B cell (primary cell): ENCODE results near the gene TBC1D22A. TPM values are rescaled to one million over a fixed set of nuclear protein-coding genes. Genes with fewer than 3 reads are reported as not detected.

Experiments
- ATAC-seq: fragments of 200-7000 bp; cut with Tn5 transposase; one replicate; pipeline ENCODE4 v1.10.0; 2021; ENCODE audit warnings: low read depth, mild to moderate bottlenecking, moderate number of reproducible peaks, moderate library complexity
- CTCF ChIA-PET: fragments of 350-600 bp; sonication (Branson Sonifier 250); formaldehyde crosslinking; loops from one replicate; lab custom pipeline; 2021; ENCODE audit warnings: antibody characterized with exemption, inconsistent platforms; lab: Charles Lee
- POLR2A ChIA-PET: fragments of 350-600 bp; sonication (Branson Sonifier 250); formaldehyde crosslinking; loops from one replicate; lab custom pipeline; 2021; ENCODE audit warnings: antibody characterized with exemption; lab: Charles Lee
- DNase-seq: peaks from one replicate; pipeline ENCODE4 v3.0.0; 2013
- H2AFZ ChIP-seq: 2 replicates; pipeline ENCODE4 v1.6.1; 2012; ENCODE audit warnings: mild to moderate bottlenecking, low read depth, low read length; ENCODE audit not compliant: insufficient read depth, poor library complexity, severe bottlenecking
- H3K27ac ChIP-seq, 2 donors: 1 replicate in 1 of 2; 2 replicates in 1 of 2; pipeline ENCODE4 v1.5.1; 2012 to 2013; ENCODE audit warnings: low read length in 2 of 2, mild to moderate bottlenecking in 2 of 2, moderate library complexity in 1 of 2
- H3K27me3 ChIP-seq, 4 experiments: fragments of 200-600 bp in 1 of 4; sonication (generic) in 1 of 4; replicated peaks in 1 of 4; 1 replicate in 2 of 4; 2 replicates in 2 of 4; pipeline versions ENCODE4 v1.6.1 to v1.7.0; 2013 to 2016; ENCODE audit warnings: low read length in 3 of 4, mild to moderate bottlenecking in 2 of 4, mixed read lengths in 1 of 4, moderate library complexity in 1 of 4; ENCODE audit not compliant: insufficient read depth in 4 of 4, control insufficient read depth in 3 of 4; ENCODE audit errors: control extremely low read depth in 1 of 4
- H3K36me3 ChIP-seq, 2 experiments: replicated peaks in 1 of 2; 1 replicate in 1 of 2; 2 replicates in 1 of 2; pipeline versions ENCODE4 v1.6.1 to v1.7.1; 2013; ENCODE audit warnings: low read length in 1 of 2; ENCODE audit not compliant: insufficient read depth in 2 of 2, control insufficient read depth in 1 of 2; ENCODE audit errors: control extremely low read depth in 1 of 2, extremely low read depth in 1 of 2
- H3K4me1 ChIP-seq, 2 donors: fragments of 200-600 bp in 1 of 2; sonication (generic) in 1 of 2; 1 replicate in 1 of 2; 2 replicates in 1 of 2; pipeline versions ENCODE4 v1.5.1 to v1.6.1; 2013 to 2017; ENCODE audit warnings: low read length in 2 of 2; ENCODE audit not compliant: control insufficient read depth in 2 of 2, insufficient read depth in 2 of 2
- H3K4me2 ChIP-seq: replicated peaks from 2 replicates; pipeline ENCODE3; 2012; ENCODE audit warnings: mild to moderate bottlenecking, low read depth, low read length; ENCODE audit not compliant: poor library complexity, severe bottlenecking
- H3K4me3 ChIP-seq, 5 experiments: fragments of 200-600 bp in 1 of 5; sonication (generic) in 1 of 5; 1 replicate in 3 of 5; 2 replicates in 2 of 5; pipeline versions ENCODE4 v1.5.1 to v1.7.0; 2011 to 2016; ENCODE audit warnings: low read length in 4 of 5, mild to moderate bottlenecking in 4 of 5, low read depth in 2 of 5, control low read depth in 1 of 5, moderate library complexity in 1 of 5; ENCODE audit not compliant: insufficient read depth in 1 of 5; ENCODE audit errors: control extremely low read depth in 1 of 5, extremely low read depth in 1 of 5
- H3K79me2 ChIP-seq: fragments of 200-600 bp; sonication (generic); one replicate; pipeline ENCODE4 v1.6.0; 2016; ENCODE audit warnings: low read length; ENCODE audit not compliant: control insufficient read depth, insufficient read depth
- H3K9ac ChIP-seq: fragments of 200-600 bp; sonication (generic); 2 replicates; pipeline ENCODE4 v1.6.1; 2017; ENCODE audit warnings: mild to moderate bottlenecking, low read length, moderate library complexity
- H3K9me3 ChIP-seq, 3 donors: one replicate each; pipeline versions ENCODE4 v1.6.1 to v1.7.1; 2013; ENCODE audit warnings: low read length in 2 of 3; ENCODE audit not compliant: control insufficient read depth in 2 of 3, insufficient read depth in 1 of 3; ENCODE audit errors: control extremely low read depth in 1 of 3
- H4K20me1 ChIP-seq: 2 replicates; pipeline ENCODE4 v1.6.0; 2012; ENCODE audit warnings: mild to moderate bottlenecking, low read length; ENCODE audit not compliant: insufficient read depth, control insufficient read depth, poor library complexity, severe bottlenecking
- H3K27ac Mint-ChIP-seq: one replicate; pipeline ENCODE4 v1.8.0; 2021; ENCODE audit warnings: mixed read lengths
- H3K27me3 Mint-ChIP-seq: one replicate; pipeline ENCODE4 v1.8.0; 2021; ENCODE audit warnings: mixed read lengths
- H3K4me1 Mint-ChIP-seq: one replicate; pipeline ENCODE4 v1.8.0; 2021; ENCODE audit warnings: mixed read lengths
- H3K4me3 Mint-ChIP-seq: one replicate; pipeline ENCODE4 v1.8.0; 2021; ENCODE audit warnings: mixed read lengths
- H3K9me3 Mint-ChIP-seq: one replicate; pipeline ENCODE4 v1.8.0; 2022; ENCODE audit warnings: mixed read lengths; ENCODE audit not compliant: insufficient read depth
- CTCF ChIP-seq: fragments of 200-600 bp; IDR thresholded peaks from one replicate; pipeline ENCODE4 v1.8.0; 2022; ENCODE audit warnings: antibody characterized with exemption, mild to moderate bottlenecking
- EZH2 ChIP-seq: IDR thresholded peaks from 2 replicates; pipeline ENCODE4 v1.6.1; 2012; ENCODE audit warnings: borderline replicate concordance, low read depth, mild to moderate bottlenecking, moderate library complexity, low read length; ENCODE audit not compliant: insufficient read depth, poor library complexity, severe bottlenecking
- WGBS: methylation state at CpG from one replicate; pipeline ENCODE4 v1.1.5; 2013; ENCODE audit warnings: missing lambda C conversion rate; ENCODE audit not compliant: insufficient coverage; 5-methylcytosine and 5-hydroxymethylcytosine counted together
- intact Hi-C: fragments of 100-400 bp; cut with micrococcal nuclease; formaldehyde crosslinking; loops from one replicate; pipeline ENCODE4 v1.10.0; 2022
- polyA plus RNA-seq: library from polyadenylated mRNA; depleted of rRNA; stranded (reverse); fragments of >200 nt; gene quantifications from 2 replicates; pipeline ENCODE4 v1.2.3, GENCODE V29; 2012
- total RNA-seq, 2 donors: library from RNA; stranded (reverse); fragments of 120-200 nt in 1 of 2; gene quantifications; 1 replicate in 1 of 2; 2 replicates in 1 of 2; pipeline versions ENCODE4 v1.2.3 to v1.2.4, GENCODE V29; 2013 to 2022

The TBC1D22A gene
- total and polyA plus RNA-seq, 2 donors (not counting 1 experiment from before 2014, with no cell fraction given), result 73.8 to 128 TPM

GRCh38 chr22:46931881-46932280 lies 169.4 kb downstream of the TBC1D22A start:
- Histone ChIP-seq H3K27me3 (no peaks in the 10 kb centered on the region), H3K9ac (no peak overlapping the region), H2AFZ (no peak overlapping the region), H3K27ac (no peak overlapping the region), H3K4me3 (no peak overlapping the region), H3K79me2 (peaks cover 75% of the 10 kb centered on the region), H4K20me1 (peaks cover 91% of the 10 kb centered on the region), H3K4me1 (no peaks in the 10 kb centered on the region), H3K4me2 (no peak overlapping the region), H3K9me3 (peaks cover 0 to 3% (median 0%) of the 10 kb centered on the region in 3 donors), H3K36me3 (peaks cover 0 to 50% of the 10 kb centered on the region in 2 experiments)
- WGBS, result 99% methylated on average over 10 of the region's 10 CpGs
- Mint-ChIP-seq H3K4me3 (no peak overlapping the region), H3K27me3 (no peaks in the 10 kb centered on the region), H3K27ac (no peak overlapping the region), H3K4me1 (peaks cover 8% of the 10 kb centered on the region), H3K9me3 (no peaks in the 10 kb centered on the region)
- intact Hi-C loops, result no loop called here
- ATAC-seq (no peak), DNase-seq (no peak)
- TF ChIP-seq CTCF (no peak), EZH2 (no peak)
- CTCF ChIA-PET, result no interaction called here
- POLR2A ChIA-PET, result no interaction called here

- intact Hi-C loops, result no loop called here
- Histone ChIP-seq H3K9me3 (peaks cover 0 to 3% (median 0%) of the 10 kb centered on the region in 3 donors), H3K27ac (no peak overlapping the region), H3K4me3 (no peak overlapping the region), H2AFZ (no peak overlapping the region), H4K20me1 (peaks cover 92% of the 10 kb centered on the region), H3K9ac (no peak overlapping the region), H3K36me3 (peaks cover 0 to 47% of the 10 kb centered on the region in 2 experiments), H3K4me1 (no peaks in the 10 kb centered on the region), H3K27me3 (no peaks in the 10 kb centered on the region), H3K4me2 (no peak overlapping the region), H3K79me2 (peaks cover 79% of the 10 kb centered on the region)
- H3K4me3 Mint-ChIP-seq, result no peak overlapping the region
- CTCF ChIA-PET, result no interaction called here
- no peaks in the 10 kb centered on the region for H3K9me3 Mint-ChIP-seq
- ATAC-seq, result no peak
- POLR2A ChIA-PET, result no interaction called here
- no peak for DNase-seq
- 91% methylated on average over 8 of the region's 11 CpGs for WGBS
- no peak overlapping the region for H3K27ac Mint-ChIP-seq
- no peaks in the 10 kb centered on the region for H3K27me3 Mint-ChIP-seq
- no peak for TF ChIP-seq CTCF
- no peak for TF ChIP-seq EZH2
- H3K4me1 Mint-ChIP-seq, result peaks cover 12% of the 10 kb centered on the region
These were observed 170.8 kb downstream of the TBC1D22A start for GRCh38 chr22:46933040-46933930.
